Keratinocyte (primary cell): Measurements from ENCODE around the gene SLIT3. TPM values are rescaled to one million over a fixed set of nuclear protein-coding genes. Genes with fewer than 3 reads are reported as not detected.

Experiments
- DNase-seq: peaks from one replicate; pipeline ENCODE4 v3.0.0-alpha.2; 2011; ENCODE audit warnings: low read depth, missing footprints, low spot score
- FAIRE-seq: peaks from 2 replicates; lab custom pipeline; 2011; peaks lifted over from hg19 to GRCh38; lab: Jason Lieb, UNC
- H2AFZ ChIP-seq: 2 replicates; pipeline ENCODE4 v1.6.0; 2012; ENCODE audit warnings: low read length, control low read depth, inconsistent platforms; ENCODE audit not compliant: control insufficient read depth
- H3K27ac ChIP-seq: 2 replicates; pipeline ENCODE4 v1.5.1; 2011; ENCODE audit warnings: low read length; ENCODE audit not compliant: control insufficient read depth, insufficient read depth
- H3K27me3 ChIP-seq: 3 replicates; pipeline ENCODE4 v1.6.0; 2011; ENCODE audit warnings: low read length; ENCODE audit not compliant: control insufficient read depth, insufficient read depth; ENCODE audit errors: extremely low read depth
- H3K36me3 ChIP-seq, 2 experiments: 2 replicates in 1 of 2; 3 replicates in 1 of 2; pipeline ENCODE4 v1.5.1; 2011; ENCODE audit warnings: low read length in 2 of 2, mild to moderate bottlenecking in 1 of 2; ENCODE audit not compliant: control insufficient read depth in 2 of 2, insufficient read depth in 2 of 2; ENCODE audit errors: extremely low read depth in 1 of 2
- H3K4me1 ChIP-seq: 3 replicates; pipeline ENCODE4 v1.5.1; 2011; ENCODE audit warnings: low read length; ENCODE audit not compliant: control insufficient read depth, insufficient read depth; ENCODE audit errors: extremely low read depth
- H3K4me2 ChIP-seq: 3 replicates; pipeline ENCODE4 v1.6.0; 2011; ENCODE audit warnings: low read depth, low read length; ENCODE audit not compliant: control insufficient read depth, insufficient read depth; ENCODE audit errors: extremely low read depth
- H3K4me3 ChIP-seq, 3 experiments: fragments of 200-600 bp in 1 of 3; sonication (generic) in 1 of 3; 2 replicates in 2 of 3; 3 replicates in 1 of 3; pipeline ENCODE4 v1.5.1; 2011 to 2016; ENCODE audit warnings: low read length in 3 of 3, mild to moderate bottlenecking in 3 of 3, control low read depth in 2 of 3, inconsistent platforms in 1 of 3, low read depth in 1 of 3, mixed read lengths in 1 of 3, mixed run types in 1 of 3, moderate library complexity in 1 of 3; ENCODE audit not compliant: control insufficient read depth in 2 of 3, insufficient read depth in 2 of 3; ENCODE audit errors: extremely low read depth in 1 of 3
- H3K79me2 ChIP-seq: 2 replicates; pipeline ENCODE4 v1.6.0; 2012; ENCODE audit warnings: low read length; ENCODE audit not compliant: control insufficient read depth, insufficient read depth
- H3K9ac ChIP-seq: 3 replicates; pipeline ENCODE4 v1.6.0; 2011; ENCODE audit warnings: low read length; ENCODE audit not compliant: control insufficient read depth, insufficient read depth; ENCODE audit errors: extremely low read depth
- H3K9me1 ChIP-seq: 3 replicates; pipeline ENCODE4 v1.6.0; 2011; ENCODE audit warnings: low read length; ENCODE audit not compliant: control insufficient read depth, insufficient read depth; ENCODE audit errors: extremely low read depth
- H3K9me3 ChIP-seq: 2 replicates; pipeline ENCODE4 v1.5.1; 2012; ENCODE audit warnings: low read depth, low read length; ENCODE audit not compliant: control insufficient read depth
- H4K20me1 ChIP-seq: 3 replicates; pipeline ENCODE4 v1.6.0; 2011; ENCODE audit warnings: low read length; ENCODE audit not compliant: control insufficient read depth, insufficient read depth; ENCODE audit errors: extremely low read depth
- CTCF ChIP-seq, 3 experiments: IDR thresholded peaks in 1 of 3; conservative IDR thresholded peaks in 1 of 3; optimal IDR thresholded peaks in 1 of 3; 2 replicates in 2 of 3; 3 replicates in 1 of 3; pipeline versions ENCODE3 to v1.5.1; 2011; ENCODE audit warnings: low read length in 3 of 3, mild to moderate bottlenecking in 3 of 3, moderate library complexity in 2 of 3, control low read depth in 1 of 3, inconsistent platforms in 1 of 3; ENCODE audit not compliant: insufficient read depth in 2 of 3; ENCODE audit errors: extremely low read depth in 1 of 3
- EZH2 ChIP-seq: IDR thresholded peaks from one replicate; pipeline ENCODE4 v1.6.1; 2012; ENCODE audit warnings: inconsistent platforms, mild to moderate bottlenecking, low read length, moderate library complexity
- dilution Hi-C: fragments of 300-500 bp; cut with MboI; formaldehyde crosslinking; loops from one replicate; pipeline ENCODE4 v1.7.0; 2020; ENCODE audit warnings: low sequenced_read_pairs; ENCODE audit not compliant: extremely low pct_ligation_motif_present
- polyA plus RNA-seq, 5 experiments: library from polyadenylated mRNA; depleted of rRNA in 3 of 5; stranded (reverse) in 3 of 5; stranded (forward) in 1 of 5; unstranded in 1 of 5; fragments of >200 nt; gene quantifications; 1 replicate in 1 of 5; 2 replicates in 3 of 5; 3 replicates in 1 of 5; pipeline versions ENCODE4 v1.2.1 to v1.2.3, GENCODE V29; 2011 to 2012; ENCODE audit warnings: missing spikeins in 2 of 5, low read depth in 1 of 5, low replicate concordance in 1 of 5

Gene SLIT3
- polyA plus RNA-seq, 1 donor (not counting 4 experiments of a cell fraction or from before 2014, with no cell fraction given): 2.4 TPM

DNA sequence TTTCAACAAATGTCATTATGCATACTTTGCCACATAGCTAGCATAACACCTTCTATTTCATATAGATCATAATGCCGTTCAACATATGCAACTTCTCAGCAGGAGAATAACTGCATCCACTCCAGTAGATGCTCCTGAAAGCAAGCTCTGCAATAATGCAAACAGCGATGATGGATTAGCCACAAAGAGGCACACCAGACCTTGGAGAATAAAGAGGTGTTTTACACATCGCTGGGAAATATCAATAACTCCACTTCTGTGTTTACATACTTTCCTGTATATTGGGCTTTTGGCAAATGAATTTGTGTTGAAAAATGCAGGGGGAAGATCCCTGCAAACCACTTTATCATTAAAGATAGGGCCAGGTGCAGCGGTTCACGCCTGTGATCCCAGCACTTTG is 450.3 kb downstream of the SLIT3 start:
- Histone ChIP-seq H3K27me3 (no peaks in the 10 kb centered on the region), H3K9me1 (no peaks in the 10 kb centered on the region), H3K27ac (no peak overlapping the region), H3K4me2 (no peak overlapping the region), H2AFZ (no peak overlapping the region), H3K9me3 (no peaks in the 10 kb centered on the region), H3K4me3 (no peak overlapping the region), H3K9ac (no peak overlapping the region), H4K20me1 (no peaks in the 10 kb centered on the region), H3K4me1 (no peaks in the 10 kb centered on the region), H3K79me2 (no peaks in the 10 kb centered on the region), H3K36me3 (no peaks in the 10 kb centered on the region)
- dilution Hi-C loops: no loop called here
- TF ChIP-seq CTCF (optimal IDR thresholded peaks at IDR 0.05 in 1 of 3, IDR thresholded peaks at IDR 0.05 in 1 of 3, conservative IDR thresholded peaks at IDR 0.05 in 1 of 3; ENCODE audit: extremely low read depth in 1 of 3, insufficient read depth in 2 of 3, low read length in 3 of 3) (no peak), EZH2 (no peak)
- FAIRE-seq (no peak), DNase-seq (no peak)

DNA sequence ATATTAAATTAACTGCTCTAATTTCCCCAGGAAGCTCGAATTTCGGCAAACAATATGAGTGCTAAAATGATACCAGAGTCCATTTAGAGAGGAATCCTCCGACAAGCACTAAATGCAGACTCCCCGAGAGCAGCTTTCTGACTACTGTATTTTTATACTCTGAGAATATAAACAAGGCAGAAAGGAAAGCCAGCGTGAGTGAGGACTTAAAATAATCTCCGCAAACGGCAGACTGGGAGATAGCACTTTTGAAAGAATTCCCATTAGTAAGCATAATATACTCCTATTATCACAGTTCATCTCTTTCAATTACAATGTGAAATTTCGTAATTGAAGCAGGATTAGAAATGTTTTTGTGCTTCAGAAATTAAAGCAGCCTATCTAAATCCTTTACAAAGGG is 452.4 kb downstream of the SLIT3 start:
- Histone ChIP-seq H4K20me1 (no peaks in the 10 kb centered on the region), H3K27me3 (no peaks in the 10 kb centered on the region), H3K4me3 (no peak overlapping the region), H3K4me1 (no peaks in the 10 kb centered on the region), H3K27ac (no peak overlapping the region), H3K4me2 (no peak overlapping the region), H3K36me3 (no peaks in the 10 kb centered on the region), H3K9ac (no peak overlapping the region), H3K9me1 (no peaks in the 10 kb centered on the region), H3K9me3 (no peaks in the 10 kb centered on the region), H2AFZ (no peak overlapping the region), H3K79me2 (no peaks in the 10 kb centered on the region)
- TF ChIP-seq CTCF (optimal IDR thresholded peaks at IDR 0.05 in 1 of 3, IDR thresholded peaks at IDR 0.05 in 1 of 3, conservative IDR thresholded peaks at IDR 0.05 in 1 of 3; ENCODE audit: extremely low read depth in 1 of 3, insufficient read depth in 2 of 3, low read length in 3 of 3) (no peak), EZH2 (no peak)
- DNase-seq: no peak
- dilution Hi-C loops: no loop called here
- no peak for FAIRE-seq
